ENCODE data around the gene LAD1.

The LAD1 gene, protein sequence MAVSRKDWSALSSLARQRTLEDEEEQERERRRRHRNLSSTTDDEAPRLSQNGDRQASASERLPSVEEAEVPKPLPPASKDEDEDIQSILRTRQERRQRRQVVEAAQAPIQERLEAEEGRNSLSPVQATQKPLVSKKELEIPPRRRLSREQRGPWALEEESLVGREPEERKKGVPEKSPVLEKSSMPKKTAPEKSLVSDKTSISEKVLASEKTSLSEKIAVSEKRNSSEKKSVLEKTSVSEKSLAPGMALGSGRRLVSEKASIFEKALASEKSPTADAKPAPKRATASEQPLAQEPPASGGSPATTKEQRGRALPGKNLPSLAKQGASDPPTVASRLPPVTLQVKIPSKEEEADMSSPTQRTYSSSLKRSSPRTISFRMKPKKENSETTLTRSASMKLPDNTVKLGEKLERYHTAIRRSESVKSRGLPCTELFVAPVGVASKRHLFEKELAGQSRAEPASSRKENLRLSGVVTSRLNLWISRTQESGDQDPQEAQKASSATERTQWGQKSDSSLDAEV

DNA sequence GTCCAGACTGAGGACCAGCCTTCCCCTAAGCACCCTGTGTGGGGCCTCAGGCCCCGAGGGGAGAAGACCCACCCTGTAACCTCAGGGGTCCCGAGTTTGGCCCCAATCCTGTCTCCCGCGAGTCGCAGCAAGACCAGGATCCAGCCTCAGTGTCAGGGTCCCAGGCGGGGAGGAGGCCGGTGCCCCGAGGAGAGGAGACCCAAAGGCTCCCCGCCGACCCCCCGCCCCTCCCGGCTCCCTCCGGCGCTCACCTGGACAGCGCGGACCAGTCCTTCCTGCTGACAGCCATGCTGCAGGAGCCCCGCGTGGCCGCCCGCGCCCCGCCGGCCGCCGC is at the start of gene LAD1:
Gene LAD1 (minus strand): TSS at position 307 of the 334 bp plus-strand sequence. CDS start 18 bp downstream, at position 289.
- no peak for DNase-seq

DNA sequence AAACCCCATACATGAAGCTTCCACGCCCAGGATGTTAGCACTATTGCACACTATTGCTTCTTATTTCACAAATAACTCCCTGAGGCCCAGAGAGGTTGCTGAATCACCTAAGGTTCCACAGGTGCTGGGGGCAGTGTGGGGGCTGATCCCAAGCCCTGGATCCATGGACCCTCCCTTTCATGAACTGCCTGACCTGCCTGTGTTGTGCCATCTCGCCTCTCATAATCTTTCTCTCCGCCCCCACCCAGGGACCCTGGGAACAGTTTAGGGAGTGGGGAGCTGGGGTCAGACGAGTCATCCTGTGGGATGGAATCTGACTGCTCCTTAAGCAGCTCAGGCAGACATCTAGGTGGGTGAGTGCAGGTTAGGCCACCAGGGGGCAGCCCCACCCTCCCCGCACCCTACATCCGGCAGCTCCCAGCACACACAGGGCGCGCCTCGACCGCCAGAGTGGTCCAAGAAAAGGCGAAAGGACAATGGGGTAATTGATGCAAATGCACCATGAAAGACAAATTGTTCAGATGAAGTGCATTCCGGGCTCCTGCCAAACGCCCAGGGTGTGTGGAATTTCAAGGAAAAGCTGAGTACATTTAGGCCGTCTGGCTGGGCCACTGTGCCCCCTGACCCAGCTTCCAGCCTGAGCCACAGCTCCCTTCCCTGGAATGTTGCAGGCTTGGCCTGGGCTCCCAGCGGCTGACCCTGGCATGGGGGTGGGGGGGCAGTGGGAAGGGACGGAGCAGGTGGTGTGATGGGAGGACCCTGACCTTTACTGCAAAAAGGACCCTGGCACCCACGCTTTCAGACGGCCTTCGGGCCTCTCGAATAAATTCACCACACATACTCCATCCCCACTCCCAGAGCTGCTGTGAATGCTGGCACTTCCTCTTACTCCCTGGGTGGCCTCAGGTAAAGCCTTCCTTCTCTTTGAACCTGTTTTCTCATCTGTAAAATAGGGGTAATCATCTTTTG is 49.1 kb upstream of the LAD1 start:
- DNase-seq, result peak; percentile 55

DNA sequence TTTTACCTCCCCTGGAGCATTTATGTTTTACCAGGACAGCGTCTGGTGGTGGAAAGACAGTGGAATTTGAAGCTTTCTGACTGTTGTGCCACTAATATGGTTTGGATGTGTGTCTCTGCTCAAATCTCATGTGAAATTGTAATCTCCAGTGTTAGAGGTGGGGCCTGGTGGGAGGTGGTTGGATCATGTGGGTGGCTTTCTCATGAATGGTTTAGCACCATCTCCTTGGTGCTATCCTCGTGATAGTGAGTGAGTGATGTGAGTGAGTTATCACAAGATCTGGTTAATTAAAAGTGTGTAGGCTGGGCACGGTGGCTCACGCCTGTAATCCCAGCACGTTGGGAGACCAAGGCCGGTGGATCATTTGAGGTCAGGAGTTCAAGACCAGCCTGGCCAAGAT is 46.2 kb upstream of the LAD1 start:
- no peak for DNase-seq

DNA sequence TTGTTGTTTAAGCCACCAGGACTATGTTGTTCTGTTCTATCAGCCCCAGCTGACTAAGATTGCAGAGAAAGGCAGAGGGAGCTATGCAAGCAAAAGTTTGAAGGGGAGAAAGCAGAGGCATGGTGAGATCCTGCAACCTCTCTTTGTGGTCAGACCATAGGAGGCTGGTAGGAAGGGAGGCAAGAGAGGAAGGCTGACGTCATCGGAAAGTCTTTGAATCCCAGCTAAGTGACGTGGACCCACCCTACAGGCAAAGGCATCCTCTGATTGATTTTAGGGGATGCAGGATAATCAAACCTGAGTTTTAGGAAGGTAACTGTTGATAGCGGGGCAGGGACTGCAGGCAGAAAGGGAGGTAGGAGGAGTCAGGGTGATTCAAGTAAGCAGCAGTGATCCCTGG is 45.7 kb upstream of the LAD1 start:
- no peak for DNase-seq

DNA sequence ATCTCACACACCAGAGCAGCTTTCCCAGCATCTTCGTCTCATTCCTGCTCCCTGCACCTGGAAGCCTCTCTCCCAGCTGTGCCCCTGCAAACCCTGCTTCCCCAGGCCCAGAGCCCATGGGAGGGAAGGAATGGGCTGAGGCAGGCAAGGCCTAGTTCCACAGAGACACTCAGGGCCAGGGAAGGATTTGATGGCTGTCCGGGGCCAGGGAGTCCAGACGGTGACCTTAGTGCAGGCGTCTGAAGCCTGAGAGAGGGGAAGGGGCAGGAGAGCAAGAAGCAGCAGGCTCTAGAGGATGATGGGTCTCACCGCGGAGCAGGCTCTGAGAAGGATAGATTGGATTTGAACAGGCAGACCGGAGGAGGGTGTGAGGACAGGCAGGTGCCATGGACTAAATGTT is 44.6 kb upstream of the LAD1 start:
- no peak for DNase-seq

DNA sequence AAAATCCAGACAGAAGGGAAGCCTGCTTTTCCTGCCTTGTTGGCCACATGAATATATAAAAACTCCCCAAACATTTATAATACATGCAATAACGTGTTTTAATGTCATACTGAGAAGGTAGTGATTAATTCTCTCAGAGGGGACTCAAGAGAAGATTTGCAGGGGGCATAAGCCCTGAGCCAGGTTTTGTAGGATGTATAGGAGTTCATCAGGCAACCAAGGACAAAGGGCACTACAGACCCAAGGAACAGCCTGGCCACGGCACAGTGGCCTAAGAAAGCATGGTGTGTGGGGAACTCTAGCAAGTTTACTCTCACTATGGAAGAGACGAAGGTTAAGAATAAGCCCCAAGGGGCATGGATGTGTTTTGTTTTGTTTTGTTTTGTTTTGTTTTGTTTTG is 37.8 kb upstream of the LAD1 start:
- no peak for DNase-seq

DNA sequence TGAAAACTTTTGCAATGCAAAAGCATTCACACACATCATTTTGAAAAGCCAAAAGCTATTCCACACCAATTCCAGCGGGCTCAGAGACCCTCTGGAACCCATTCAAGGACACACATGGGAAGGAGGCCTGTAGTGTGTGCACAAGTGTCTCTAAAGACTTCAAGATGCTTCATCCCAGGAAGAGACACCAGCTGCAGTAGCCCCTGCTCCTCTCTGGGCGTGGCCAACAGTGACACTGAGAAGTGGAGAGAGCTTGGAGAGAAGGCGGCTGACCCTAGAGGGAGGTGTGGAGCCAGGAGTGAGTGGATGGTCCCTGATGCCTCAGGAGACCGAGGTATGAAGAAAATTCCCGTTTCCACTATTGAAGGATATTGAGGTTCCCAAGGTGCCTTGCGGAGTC is 37.3 kb upstream of the LAD1 start:
- DNase-seq, result no peak

DNA sequence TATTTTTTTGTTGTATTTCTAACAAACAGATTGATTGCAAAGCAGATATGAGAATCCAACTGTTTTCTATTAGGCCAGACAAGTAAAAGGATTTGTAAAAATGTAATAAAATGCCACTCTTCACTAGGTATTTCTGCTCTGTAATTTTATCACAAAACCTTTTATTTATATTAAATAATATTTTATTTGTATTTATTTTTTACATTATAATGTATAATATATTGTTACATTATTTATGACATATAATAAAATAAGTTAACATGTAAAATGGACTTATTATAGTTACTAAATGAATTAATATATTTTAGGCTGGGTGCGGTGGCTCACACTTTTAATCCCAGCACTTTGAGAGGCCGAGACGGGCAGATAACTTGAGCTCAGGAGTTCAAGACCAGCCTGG is 35.1 kb upstream of the LAD1 start:
- no peak for DNase-seq

DNA sequence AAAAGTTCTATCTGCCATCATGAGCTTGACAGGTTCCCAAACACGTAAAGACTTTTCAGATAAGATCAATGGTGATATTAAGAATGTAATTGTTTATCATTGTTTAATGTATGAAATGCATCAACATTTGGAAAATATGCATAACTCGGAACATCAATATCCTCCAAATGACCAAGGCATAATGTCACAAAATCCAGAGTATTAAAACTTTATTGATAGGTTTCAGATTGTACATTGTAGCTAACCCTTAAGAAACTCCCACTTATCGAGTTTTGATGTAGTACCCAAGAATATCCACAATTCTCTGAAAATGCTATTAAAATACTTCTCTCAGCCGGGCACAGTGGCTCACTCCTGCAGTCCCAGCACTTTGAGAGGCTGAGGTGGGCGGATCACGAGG is 34.5 kb upstream of the LAD1 start:
- DNase-seq, result no peak

DNA sequence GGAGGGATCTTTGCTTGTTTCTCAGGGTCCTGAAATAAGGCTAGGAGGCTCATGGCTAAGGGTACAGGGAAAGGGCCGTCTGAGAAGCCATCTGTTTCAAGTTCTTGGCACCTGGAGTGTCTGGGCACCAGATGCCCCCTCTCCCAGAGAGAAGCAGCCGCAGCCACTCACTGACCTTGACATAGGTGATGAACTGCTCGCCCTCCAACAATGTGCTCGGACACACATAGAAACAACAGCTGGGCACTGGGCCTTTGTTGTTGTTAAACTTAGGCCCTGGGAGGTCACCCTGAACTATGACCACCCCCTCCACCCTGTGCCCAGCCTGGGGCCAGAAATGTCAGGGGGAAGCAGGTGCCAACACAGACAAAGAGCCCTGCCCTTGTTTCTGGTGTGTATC is 31.7 kb upstream of the LAD1 start:
- no peak for DNase-seq

DNA sequence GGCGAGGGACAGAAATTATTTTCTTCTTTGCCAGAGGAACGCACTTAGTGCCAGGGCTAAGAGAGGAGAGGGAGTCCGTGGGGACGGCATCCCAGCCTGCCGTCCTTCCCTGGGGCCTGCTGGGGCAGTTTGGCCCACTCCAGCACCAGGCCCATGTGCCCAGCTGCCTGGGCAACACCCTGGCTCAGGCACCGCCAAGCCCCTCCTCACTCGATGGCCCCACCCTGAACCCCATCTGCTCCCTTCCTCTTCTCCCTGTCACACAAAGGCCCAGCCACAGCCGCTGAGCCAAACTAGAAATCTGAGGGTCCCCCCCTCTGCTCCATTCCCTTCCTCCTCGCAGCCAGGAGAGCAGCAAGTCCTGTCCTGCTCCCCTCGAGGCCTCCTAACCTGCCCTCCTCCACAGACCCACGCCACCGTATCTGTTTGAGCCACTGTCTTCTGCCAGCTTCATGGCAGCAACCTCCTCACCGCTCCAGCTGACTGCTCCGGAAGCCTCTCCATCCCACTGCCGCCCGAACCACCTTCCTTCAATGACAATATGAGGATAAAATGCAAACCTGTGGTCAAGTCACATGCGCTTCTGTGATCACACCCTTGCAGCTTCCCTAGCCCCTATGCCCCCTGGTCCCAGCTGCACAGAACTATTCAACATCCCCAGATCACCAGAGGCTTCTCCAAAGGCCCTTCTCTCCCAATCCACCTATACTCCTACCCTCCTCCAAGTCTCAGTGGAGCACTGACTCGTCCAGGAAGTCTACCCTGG is 30.8 kb upstream of the LAD1 start:
- no peak for DNase-seq

DNA sequence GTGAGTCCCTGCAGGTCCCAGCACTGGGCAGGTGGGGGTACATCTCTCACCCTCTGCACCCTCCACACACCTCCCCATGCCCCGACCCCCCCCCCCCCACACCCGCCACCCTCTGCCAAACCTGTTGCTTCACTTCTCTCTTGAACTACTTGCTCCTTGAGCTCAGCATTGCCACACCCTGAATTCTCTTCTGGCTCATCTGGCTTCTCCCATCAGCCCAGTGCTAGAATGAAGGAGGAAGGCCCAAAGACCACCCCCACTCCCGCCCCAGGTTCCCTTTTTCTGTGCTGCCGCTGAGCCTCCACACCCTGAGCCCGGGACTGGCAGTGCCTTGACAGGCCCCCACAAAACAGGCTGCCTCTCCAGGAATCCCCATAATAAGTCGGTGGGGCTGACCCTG is 28.8 kb upstream of the LAD1 start:
- DNase-seq, result no peak

DNA sequence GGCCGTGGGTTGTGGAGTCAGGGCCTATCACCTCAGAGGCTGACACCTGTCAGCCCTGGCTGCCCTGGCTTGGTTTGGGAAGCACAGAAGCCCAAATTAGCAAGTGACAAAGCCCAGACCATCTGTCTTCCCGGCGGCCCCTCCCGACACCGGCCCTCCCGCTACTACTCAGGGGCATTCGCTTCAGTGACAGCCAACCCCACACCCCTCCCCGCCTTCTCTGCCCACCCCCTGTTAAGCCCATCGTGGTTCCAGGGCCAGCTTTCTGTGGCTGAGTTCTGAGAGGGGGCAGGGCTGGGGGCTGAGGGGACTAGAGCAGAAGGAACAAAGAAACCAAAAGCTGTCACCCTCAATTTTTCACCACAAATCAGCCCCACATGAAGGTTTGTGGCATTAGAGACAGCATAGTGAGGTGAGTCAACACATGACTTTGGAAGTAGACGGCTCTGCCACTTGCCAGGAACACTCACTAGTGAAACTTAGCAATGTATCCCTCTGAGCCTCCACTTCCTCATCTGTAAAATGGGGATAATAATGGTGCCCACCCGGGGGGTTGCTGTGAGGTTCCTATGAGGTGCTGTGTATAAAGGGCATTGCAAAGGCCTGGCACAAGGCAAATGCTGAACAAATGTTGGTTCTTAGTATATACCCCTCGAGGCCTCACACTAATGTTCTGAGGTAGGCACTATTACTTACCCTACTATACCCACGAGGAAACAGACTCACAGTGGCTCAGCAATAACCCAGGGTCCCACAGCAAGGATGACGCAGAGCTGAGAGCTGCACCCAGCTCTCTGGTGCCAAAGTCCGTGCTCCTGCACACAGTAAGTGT is 27.6 kb upstream of the LAD1 start:
- no peak for DNase-seq

DNA sequence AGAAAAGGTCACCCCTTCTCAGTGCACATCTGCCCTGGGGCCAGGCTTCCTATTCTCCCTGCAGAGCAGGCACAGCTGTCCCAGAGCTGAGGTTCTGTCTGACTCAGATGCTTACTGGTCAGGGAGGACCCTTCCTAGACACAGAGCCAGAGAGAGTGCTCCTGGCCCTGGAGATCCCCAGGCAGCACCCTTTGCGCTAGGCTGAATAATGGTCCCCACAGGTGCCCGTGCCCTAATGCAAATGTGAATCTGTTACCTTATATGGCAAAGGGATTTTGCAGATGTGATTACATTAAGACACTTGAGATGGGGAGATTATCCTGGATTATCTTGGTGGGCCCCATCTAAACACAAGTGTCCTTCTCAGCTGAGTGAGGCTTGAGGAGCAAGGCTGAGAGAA is 25.0 kb upstream of the LAD1 start:
- no peak for DNase-seq

DNA sequence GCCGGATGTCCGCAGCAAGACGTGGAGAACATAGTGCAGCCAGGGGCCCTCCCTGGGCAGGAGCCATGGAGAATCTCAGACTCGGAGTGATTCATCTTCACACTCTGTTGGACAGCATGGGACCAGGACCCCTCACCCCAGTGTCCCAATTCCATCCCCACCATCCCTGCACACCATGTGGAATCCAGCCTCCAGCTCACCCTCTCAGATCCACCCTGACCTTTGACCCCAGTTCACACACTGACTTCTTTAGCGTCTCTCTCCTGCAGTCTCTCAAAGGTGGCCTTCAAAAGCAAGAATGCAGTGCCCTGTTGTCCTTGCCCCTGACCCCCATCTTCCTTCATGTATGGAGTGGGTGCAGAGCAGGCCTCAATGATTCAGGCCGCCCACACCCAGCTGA is 24.5 kb upstream of the LAD1 start:
- no peak for DNase-seq

DNA sequence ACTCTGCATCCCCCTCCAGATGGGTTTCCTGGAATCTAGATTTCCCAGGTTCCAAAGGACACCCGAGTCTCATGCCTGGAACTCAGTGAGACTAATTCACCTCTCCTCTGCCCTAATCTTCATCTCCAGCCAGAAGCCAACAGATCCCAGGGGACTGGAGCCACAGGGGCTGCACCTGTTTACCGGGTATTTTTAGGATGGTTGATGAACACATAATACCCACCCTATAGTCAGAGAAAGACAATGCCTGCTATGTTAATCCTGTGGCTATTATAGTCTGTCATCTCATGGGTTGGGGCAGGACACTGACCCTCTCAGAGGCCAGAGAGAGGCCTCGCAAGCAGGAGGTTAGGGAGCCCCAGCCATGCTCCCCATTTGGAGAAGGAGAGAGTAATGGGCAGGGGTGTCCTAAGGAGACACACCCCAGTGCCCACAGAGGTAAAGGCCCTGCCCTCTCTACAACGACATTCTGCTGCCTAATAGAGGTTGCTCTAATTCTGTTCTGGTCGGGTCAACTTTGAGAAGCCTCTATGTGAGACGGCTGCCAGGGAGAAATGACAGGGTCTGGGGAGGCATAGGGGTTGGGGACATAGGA is 23.4 kb upstream of the LAD1 start:
- no peak for DNase-seq

DNA sequence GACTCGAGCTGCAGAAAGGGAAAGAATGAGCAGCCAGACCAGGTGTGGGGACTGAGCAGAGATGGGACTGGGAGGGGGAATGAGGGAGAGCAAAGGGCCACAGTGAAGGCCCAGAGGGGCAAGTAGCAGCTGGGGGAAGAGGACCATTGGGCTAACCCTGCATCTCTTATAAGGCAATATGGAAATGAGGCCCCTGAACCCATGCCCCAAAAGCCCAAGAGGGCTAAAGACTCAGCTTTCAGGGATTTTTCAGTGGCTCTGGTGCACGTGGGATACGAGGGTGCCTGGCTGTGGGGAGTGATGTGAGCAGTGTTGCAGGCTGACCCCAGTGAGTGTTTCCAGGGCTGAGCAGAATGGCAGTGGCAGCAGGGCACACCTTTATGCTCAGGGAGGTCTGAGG is 22.9 kb upstream of the LAD1 start:
- DNase-seq, result no peak

DNA sequence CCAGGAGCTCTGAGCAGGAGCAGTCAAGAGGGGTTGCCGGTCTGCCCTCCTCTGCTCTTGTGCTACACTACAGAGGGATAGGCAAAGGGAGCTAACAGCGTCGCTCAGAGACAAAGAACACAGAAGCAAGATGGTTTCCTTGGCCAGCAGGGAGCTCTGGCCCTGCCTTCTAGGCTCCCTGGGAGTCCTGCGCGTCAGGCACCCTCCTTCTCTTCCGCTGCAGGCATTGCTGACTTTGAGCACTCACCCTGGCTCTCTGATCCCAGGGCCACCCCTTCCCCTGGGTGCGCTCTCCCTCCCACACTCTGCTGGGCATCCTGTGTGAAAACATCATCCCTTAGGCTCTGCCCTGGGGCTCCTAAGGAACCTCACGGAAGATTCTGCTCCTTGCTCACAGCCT is 21.9 kb upstream of the LAD1 start:
- no peak for DNase-seq

DNA sequence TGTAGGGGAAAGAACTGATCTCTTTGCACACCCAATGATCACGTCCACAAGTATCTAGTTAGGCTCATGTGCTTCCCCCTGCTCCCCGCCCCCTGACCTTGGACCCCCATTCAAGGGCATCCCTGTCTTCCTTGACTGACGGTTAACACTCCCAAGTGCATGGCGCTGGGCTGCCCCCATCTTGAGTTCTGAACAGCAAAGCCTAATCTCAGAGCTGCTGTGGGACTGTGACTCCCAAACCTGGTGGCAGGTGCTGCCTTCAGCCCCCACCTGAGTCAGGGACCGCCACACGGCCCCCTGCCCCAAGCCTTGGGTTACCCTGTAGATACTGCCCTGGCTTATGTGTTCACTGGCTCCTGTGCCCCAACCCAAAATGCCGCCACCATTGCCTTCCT is 21.5 kb upstream of the LAD1 start:
- DNase-seq, result no peak

DNA sequence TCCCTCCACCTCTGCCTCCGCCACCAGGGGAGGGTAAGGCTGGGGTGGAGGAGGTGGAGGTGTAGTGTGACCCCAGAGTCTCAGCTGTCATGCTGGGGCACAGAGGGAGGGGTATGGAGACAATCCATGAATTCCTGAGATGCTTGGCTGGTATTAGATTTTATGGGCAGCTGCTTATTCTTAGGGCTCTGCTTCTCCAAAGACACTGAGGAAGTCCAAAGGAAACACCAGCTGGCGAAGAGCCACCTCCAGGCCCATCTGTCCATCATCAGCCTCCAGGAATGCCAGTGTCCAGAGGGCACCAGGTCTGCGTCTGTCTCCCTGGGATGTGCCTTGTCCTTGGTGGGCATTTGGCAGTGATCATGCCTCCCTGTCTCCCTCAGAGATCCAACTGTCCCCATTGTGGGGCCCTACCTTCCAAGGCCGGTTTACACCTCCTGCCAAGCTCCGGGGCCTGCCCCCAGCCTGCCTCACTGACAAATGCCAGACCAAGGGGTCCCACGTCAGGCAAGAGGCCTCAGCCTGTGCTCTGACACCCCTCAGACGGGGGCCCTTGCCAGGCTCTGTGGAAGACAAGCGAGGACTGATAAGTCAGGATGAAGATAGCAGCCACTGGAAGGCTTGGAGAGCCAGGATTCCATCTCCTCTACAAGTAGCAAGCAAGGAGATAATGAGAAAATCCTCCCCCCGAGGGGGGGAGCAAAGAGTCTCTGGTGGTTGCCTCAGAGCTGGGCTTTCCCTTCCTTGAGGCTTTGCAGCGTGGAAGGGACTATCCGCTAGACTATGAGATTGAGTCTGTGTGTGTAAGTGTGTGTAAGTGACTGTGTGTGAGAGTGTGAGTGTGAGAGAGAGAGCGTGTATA is 20.9 kb upstream of the LAD1 start:
- no peak for DNase-seq

DNA sequence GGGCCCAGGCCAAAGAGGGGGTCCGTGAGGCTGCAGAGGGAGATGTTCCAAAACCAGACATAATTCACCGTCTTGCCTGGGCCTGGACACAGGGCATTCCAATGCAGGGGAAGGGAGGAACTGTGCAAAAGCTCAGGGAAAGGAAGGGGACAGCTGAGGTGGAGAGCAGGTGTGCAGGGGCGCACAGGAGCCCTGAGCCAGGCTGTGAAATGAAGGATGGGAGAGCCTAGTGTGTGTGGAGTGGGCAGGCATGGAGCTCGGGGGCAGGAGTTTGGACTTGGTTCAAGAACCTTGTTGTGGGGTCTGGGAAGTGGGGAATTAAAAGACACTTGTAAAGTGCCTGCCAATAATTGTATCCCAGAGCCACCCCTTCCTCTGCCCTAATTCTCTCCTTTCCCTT is 20.1 kb upstream of the LAD1 start:
- no peak for DNase-seq
